Stimulated activated CD4-positive, alpha-beta T cell treated with anti-CD3 and anti-CD28 coated beads, Interleukin-12 subunit alpha, Interleukin-12 subunit beta, amount 100 ng/mL, for 24 hours (primary cell): Measurements from ENCODE around the gene RPS19BP1.

Experiments used
- DNase-seq, 2 experiments: peaks; one replicate each; pipeline ENCODE4 v3.0.0-alpha.2; 2020; ENCODE audit warnings: low read depth in 2 of 2

The RPS19BP1 gene

GRCh38 chr22:39532215-39533073 lies at the start of gene RPS19BP1:
RPS19BP1 (minus strand) TSS chr22:39532748; CDS start chr22:39532738, 10 bp downstream.
- DNase-seq, result peak; percentile 97 to 100

GRCh38 chr22:39581303-39581702 lies 48.8 kb upstream of the RPS19BP1 start:
- no peak for DNase-seq

- no peak for DNase-seq
Observed at GRCh38 chr22:39580795-39581194, 48.2 kb upstream of the RPS19BP1 start.

- no peak for DNase-seq
Observed at GRCh38 chr22:39580006-39580441, 47.5 kb upstream of the RPS19BP1 start.

GRCh38 chr22:39577900-39578299 lies 45.4 kb upstream of the RPS19BP1 start:
- DNase-seq, result no peak

GRCh38 chr22:39577366-39577765 lies 44.8 kb upstream of the RPS19BP1 start:
- DNase-seq, result no peak

- no peak for DNase-seq
Observed at GRCh38 chr22:39576027-39576426, 43.5 kb upstream of the RPS19BP1 start.

- no peak for DNase-seq
Observed at GRCh38 chr22:39575552-39575825, 42.9 kb upstream of the RPS19BP1 start.

- DNase-seq, result no peak
Observed at GRCh38 chr22:39574779-39575551, 42.4 kb upstream of the RPS19BP1 start.

GRCh38 chr22:39571538-39571937 lies 39.0 kb upstream of the RPS19BP1 start:
- DNase-seq, result no peak

GRCh38 chr22:39570665-39571064 lies 38.1 kb upstream of the RPS19BP1 start, which contains the start of gene CACNA1I:
CACNA1I (plus strand) TSS chr22:39570753; CDS start chr22:39570753, 0 bp downstream.
- DNase-seq, result no peak

GRCh38 chr22:39570226-39570625 lies 37.7 kb upstream of the RPS19BP1 start:
- DNase-seq, result no peak

- no peak for DNase-seq
Observed at GRCh38 chr22:39569066-39569465, 36.5 kb upstream of the RPS19BP1 start.

- no peak for DNase-seq
Observed at GRCh38 chr22:39568278-39568981, 35.9 kb upstream of the RPS19BP1 start.

GRCh38 chr22:39567135-39567946 lies 34.8 kb upstream of the RPS19BP1 start:
- peak in 1 of 2 experiments; percentile 15 for DNase-seq

GRCh38 chr22:39565414-39565944 lies 32.9 kb upstream of the RPS19BP1 start:
- DNase-seq, result no peak

- no peak for DNase-seq
Observed at GRCh38 chr22:39563571-39564428, 31.3 kb upstream of the RPS19BP1 start.

GRCh38 chr22:39562839-39563489 lies 30.4 kb upstream of the RPS19BP1 start:
- no peak for DNase-seq

GRCh38 chr22:39560127-39560526 lies 27.6 kb upstream of the RPS19BP1 start:
- DNase-seq, result no peak
